HCT116 (cell line): ENCODE results near the gene VWA3B.

Experiments used
- CTCF ChIP-seq, 3 experiments: fragments of 200-600 bp in 1 of 3; sonication (generic) in 1 of 3; IDR thresholded peaks in 2 of 3; conservative IDR thresholded peaks in 1 of 3; 2 replicates each; pipeline ENCODE4 v1.5.1; 2012 to 2017; ENCODE audit warnings: low read depth in 2 of 3, low read length in 2 of 3, antibody characterized with exemption in 1 of 3, borderline replicate concordance in 1 of 3, control low read depth in 1 of 3, mild to moderate bottlenecking in 1 of 3, mixed read lengths in 1 of 3, mixed run types in 1 of 3, moderate library complexity in 1 of 3; ENCODE audit not compliant: insufficient read depth in 1 of 3
- EZH2 ChIP-seq: fragments of 200-600 bp; sonication (generic); IDR thresholded peaks from 2 replicates; pipeline ENCODE4 v1.6.1; 2017; ENCODE audit warnings: antibody characterized with exemption, mixed run types
- POLR2A ChIP-seq: IDR thresholded peaks from 2 replicates; pipeline ENCODE4 v1.7.0; 2011; ENCODE audit warnings: borderline replicate concordance; ENCODE audit not compliant: insufficient read depth, insufficient read length; ENCODE audit errors: extremely low read depth
- RAD21 ChIP-seq: IDR thresholded peaks from 2 replicates; pipeline ENCODE4 v1.6.1; 2012; ENCODE audit warnings: low read depth, mild to moderate bottlenecking
- ZBTB33 ChIP-seq: IDR thresholded peaks from 2 replicates; pipeline ENCODE4 v1.6.1; 2011; ENCODE audit warnings: mild to moderate bottlenecking, low read length, moderate library complexity; ENCODE audit not compliant: insufficient replicate concordance; ENCODE audit errors: extremely low read depth

GRCh38 chr2:98039085-98039756, 47.7 kb upstream of the VWA3B start:
- TF ChIP-seq RAD21 (no peak), ZBTB33 (no peak), EZH2 (no peak), POLR2A (no peak), CTCF (IDR thresholded peaks at IDR 0.05 in 2 of 3, conservative IDR thresholded peaks at IDR 0.05 in 1 of 3; ENCODE audit: borderline replicate concordance in 1 of 3, insufficient read depth in 1 of 3, low read depth in 2 of 3, low read length in 2 of 3) (no peak)
